Measurements from ENCODE around the gene CPED1.
A peak's percentile ranks its signal among the peaks of the same experiment; 100 is the strongest.
"Not testable (repeated sequence)": the region's sequence is repeated elsewhere in the genome, so short reads cannot be mapped to it uniquely, and the experiment has no call there.

The CPED1 gene

GRCh38 chr7:121214657-121215056 lies 226.1 kb downstream of the CPED1 start:
- Histone ChIP-seq H3K4me2 (ENCODE audit: low read length) (no peak overlapping the region), H3K9me3 (replicated peaks; ENCODE audit: low read length) (no peaks in the 10 kb centered on the region), H3K4me3 (ENCODE audit: low read length) (no peak overlapping the region), H3K4me1 (ENCODE audit: control insufficient read depth, insufficient read depth, low read length) (peaks cover 5% of the 10 kb centered on the region), H3K27me3 (ENCODE audit: control insufficient read depth, insufficient read depth, low read length) (no peaks in the 10 kb centered on the region), H3K36me3 (ENCODE audit: insufficient read depth, low read length) (no peaks in the 10 kb centered on the region), H3K9ac (ENCODE audit: low read depth, low read length) (no peak overlapping the region)

- Histone ChIP-seq H3K9me3 (replicated peaks; ENCODE audit: low read length) (no peaks in the 10 kb centered on the region), H3K9ac (ENCODE audit: low read depth, low read length) (no peak overlapping the region), H3K36me3 (ENCODE audit: insufficient read depth, low read length) (no peaks in the 10 kb centered on the region), H3K4me1 (ENCODE audit: control insufficient read depth, insufficient read depth, low read length) (peaks cover 5% of the 10 kb centered on the region), H3K4me3 (ENCODE audit: low read length) (no peak overlapping the region), H3K4me2 (ENCODE audit: low read length) (no peak overlapping the region), H3K27me3 (ENCODE audit: control insufficient read depth, insufficient read depth, low read length) (no peaks in the 10 kb centered on the region)
These were observed 230.5 kb downstream of the CPED1 start for GRCh38 chr7:121219026-121219425.

GRCh38 chr7:121221108-121221507 lies 232.6 kb downstream of the CPED1 start:
- not testable (repeated sequence) for H3K9me3 ChIP-seq (replicated peaks; ENCODE audit: low read length); H3K9ac ChIP-seq (ENCODE audit: low read depth, low read length); H3K4me3 ChIP-seq (ENCODE audit: low read length); H3K36me3 ChIP-seq (ENCODE audit: insufficient read depth, low read length); H3K4me1 ChIP-seq (ENCODE audit: control insufficient read depth, insufficient read depth, low read length); H3K27me3 ChIP-seq (ENCODE audit: control insufficient read depth, insufficient read depth, low read length); H3K4me2 ChIP-seq (ENCODE audit: low read length)

- Histone ChIP-seq H3K4me2 (ENCODE audit: low read length) (no peak overlapping the region), H3K4me1 (ENCODE audit: control insufficient read depth, insufficient read depth, low read length) (peaks cover 3% of the 10 kb centered on the region), H3K9me3 (replicated peaks; ENCODE audit: low read length) (no peaks in the 10 kb centered on the region), H3K9ac (ENCODE audit: low read depth, low read length) (no peak overlapping the region), H3K27me3 (ENCODE audit: control insufficient read depth, insufficient read depth, low read length) (no peaks in the 10 kb centered on the region), H3K4me3 (ENCODE audit: low read length) (no peak overlapping the region), H3K36me3 (ENCODE audit: insufficient read depth, low read length) (no peaks in the 10 kb centered on the region)
These were observed 240.3 kb downstream of the CPED1 start for GRCh38 chr7:121228779-121229178.

- Histone ChIP-seq H3K36me3 (ENCODE audit: insufficient read depth, low read length) (peaks cover 5% of the 10 kb centered on the region), H3K9ac (ENCODE audit: low read depth, low read length) (no peak overlapping the region), H3K27me3 (ENCODE audit: control insufficient read depth, insufficient read depth, low read length) (no peaks in the 10 kb centered on the region), H3K4me3 (ENCODE audit: low read length) (no peak overlapping the region), H3K4me2 (ENCODE audit: low read length) (no peak overlapping the region), H3K4me1 (ENCODE audit: control insufficient read depth, insufficient read depth, low read length) (peaks cover 10% of the 10 kb centered on the region), H3K9me3 (replicated peaks; ENCODE audit: low read length) (no peaks in the 10 kb centered on the region)
These were observed 246.7 kb downstream of the CPED1 start for GRCh38 chr7:121235201-121235600.

GRCh38 chr7:121237601-121238000 lies 249.1 kb downstream of the CPED1 start:
- H3K4me2 ChIP-seq (ENCODE audit: low read length) = no peak overlapping the region
- H3K36me3 ChIP-seq (ENCODE audit: insufficient read depth, low read length) = peaks cover 5% of the 10 kb centered on the region
- H3K4me1 ChIP-seq (ENCODE audit: control insufficient read depth, insufficient read depth, low read length) = peaks cover 10% of the 10 kb centered on the region
- no peak overlapping the region for H3K4me3 ChIP-seq (ENCODE audit: low read length)
- no peaks in the 10 kb centered on the region for H3K9me3 ChIP-seq (replicated peaks; ENCODE audit: low read length)
- H3K9ac ChIP-seq (ENCODE audit: low read depth, low read length) = no peak overlapping the region
- no peaks in the 10 kb centered on the region for H3K27me3 ChIP-seq (ENCODE audit: control insufficient read depth, insufficient read depth, low read length)

- peaks cover 10% of the 10 kb centered on the region for H3K4me1 ChIP-seq (ENCODE audit: control insufficient read depth, insufficient read depth, low read length)
- no peaks in the 10 kb centered on the region for H3K9me3 ChIP-seq (replicated peaks; ENCODE audit: low read length)
- no peaks in the 10 kb centered on the region for H3K36me3 ChIP-seq (ENCODE audit: insufficient read depth, low read length)
- no peaks in the 10 kb centered on the region for H3K27me3 ChIP-seq (ENCODE audit: control insufficient read depth, insufficient read depth, low read length)
- no peak overlapping the region for H3K4me3 ChIP-seq (ENCODE audit: low read length)
- no peak overlapping the region for H3K9ac ChIP-seq (ENCODE audit: low read depth, low read length)
- H3K4me2 ChIP-seq (ENCODE audit: low read length) = peak overlapping the region; percentile 12
These were observed 255.8 kb downstream of the CPED1 start for GRCh38 chr7:121244120-121244870.

GRCh38 chr7:121251367-121251766 lies 262.9 kb downstream of the CPED1 start:
- not testable (repeated sequence) for H3K9me3 ChIP-seq (replicated peaks; ENCODE audit: low read length); H3K4me1 ChIP-seq (ENCODE audit: control insufficient read depth, insufficient read depth, low read length); H3K4me2 ChIP-seq (ENCODE audit: low read length); H3K4me3 ChIP-seq (ENCODE audit: low read length); H3K9ac ChIP-seq (ENCODE audit: low read depth, low read length); H3K36me3 ChIP-seq (ENCODE audit: insufficient read depth, low read length); H3K27me3 ChIP-seq (ENCODE audit: control insufficient read depth, insufficient read depth, low read length)

- not testable (repeated sequence) for H3K36me3 ChIP-seq (ENCODE audit: insufficient read depth, low read length); H3K9me3 ChIP-seq (replicated peaks; ENCODE audit: low read length); H3K4me2 ChIP-seq (ENCODE audit: low read length); H3K4me3 ChIP-seq (ENCODE audit: low read length); H3K4me1 ChIP-seq (ENCODE audit: control insufficient read depth, insufficient read depth, low read length); H3K27me3 ChIP-seq (ENCODE audit: control insufficient read depth, insufficient read depth, low read length); H3K9ac ChIP-seq (ENCODE audit: low read depth, low read length)
These were observed 264.2 kb downstream of the CPED1 start for GRCh38 chr7:121252523-121253235.

- H3K4me2 ChIP-seq (ENCODE audit: low read length) = no peak overlapping the region
- H3K4me1 ChIP-seq (ENCODE audit: control insufficient read depth, insufficient read depth, low read length) = no peaks in the 10 kb centered on the region
- H3K27me3 ChIP-seq (ENCODE audit: control insufficient read depth, insufficient read depth, low read length) = no peaks in the 10 kb centered on the region
- no peak overlapping the region for H3K9ac ChIP-seq (ENCODE audit: low read depth, low read length)
- H3K36me3 ChIP-seq (ENCODE audit: insufficient read depth, low read length) = no peaks in the 10 kb centered on the region
- H3K9me3 ChIP-seq (replicated peaks; ENCODE audit: low read length) = no peaks in the 10 kb centered on the region
- H3K4me3 ChIP-seq (ENCODE audit: low read length) = no peak overlapping the region
These were observed 271.3 kb downstream of the CPED1 start for GRCh38 chr7:121259826-121260225.

GRCh38 chr7:121261207-121261884 lies 272.8 kb downstream of the CPED1 start:
- no peak overlapping the region for H3K4me3 ChIP-seq (ENCODE audit: low read length)
- H3K36me3 ChIP-seq (ENCODE audit: insufficient read depth, low read length) = no peaks in the 10 kb centered on the region
- no peak overlapping the region for H3K4me2 ChIP-seq (ENCODE audit: low read length)
- H3K4me1 ChIP-seq (ENCODE audit: control insufficient read depth, insufficient read depth, low read length) = no peaks in the 10 kb centered on the region
- H3K27me3 ChIP-seq (ENCODE audit: control insufficient read depth, insufficient read depth, low read length) = no peaks in the 10 kb centered on the region
- H3K9me3 ChIP-seq (replicated peaks; ENCODE audit: low read length) = no peaks in the 10 kb centered on the region
- no peak overlapping the region for H3K9ac ChIP-seq (ENCODE audit: low read depth, low read length)

All from skeletal muscle satellite cell (primary cell).